ES-I3 (cell line): ENCODE data around the gene BPIFB4.
"Not testable (repeated sequence)": the region's sequence is repeated elsewhere in the genome, so short reads cannot be mapped to it uniquely, and the experiment has no call there.

Source experiments
- H3K36me3 ChIP-seq: 2 replicates; pipeline ENCODE4 v1.6.1; 2013; ENCODE audit warnings: mild to moderate bottlenecking, low read length, control low read depth, moderate library complexity; ENCODE audit not compliant: insufficient read depth
- H3K4me1 ChIP-seq: 2 replicates; pipeline ENCODE4 v1.6.1; 2013; ENCODE audit warnings: mild to moderate bottlenecking, control low read depth, low read length; ENCODE audit not compliant: insufficient read depth
- H3K9ac ChIP-seq: 2 replicates; pipeline ENCODE4 v1.6.1; 2013; ENCODE audit warnings: low read depth, mild to moderate bottlenecking, low read length, moderate library complexity
- H3K9me3 ChIP-seq: 2 replicates; pipeline ENCODE4 v1.6.1; 2013; ENCODE audit warnings: mild to moderate bottlenecking, low read length, moderate library complexity; ENCODE audit not compliant: control insufficient read depth, insufficient read depth

Gene BPIFB4

DNA sequence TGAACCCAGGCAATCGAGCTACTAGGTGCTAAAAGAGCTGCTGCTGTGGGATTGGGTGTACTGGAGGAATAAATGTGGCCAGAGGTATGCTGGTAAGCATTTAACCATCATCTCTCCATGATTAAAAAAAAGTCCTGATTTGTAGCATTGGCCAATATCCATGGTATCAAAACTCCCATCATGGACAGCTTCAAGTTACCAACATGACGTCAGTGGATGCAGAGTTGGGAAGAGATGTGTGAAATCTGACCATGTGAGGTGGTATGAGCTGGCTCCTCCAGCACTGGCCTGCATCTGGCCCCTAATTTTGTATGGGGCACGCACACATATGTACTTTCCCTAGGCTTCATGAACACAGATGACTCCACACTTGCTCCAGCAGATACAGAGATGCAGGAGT lies 11.7 kb downstream of the BPIFB4 start:
- no peaks in the 10 kb centered on the region for H3K9me3 ChIP-seq
- no peaks in the 10 kb centered on the region for H3K36me3 ChIP-seq

DNA sequence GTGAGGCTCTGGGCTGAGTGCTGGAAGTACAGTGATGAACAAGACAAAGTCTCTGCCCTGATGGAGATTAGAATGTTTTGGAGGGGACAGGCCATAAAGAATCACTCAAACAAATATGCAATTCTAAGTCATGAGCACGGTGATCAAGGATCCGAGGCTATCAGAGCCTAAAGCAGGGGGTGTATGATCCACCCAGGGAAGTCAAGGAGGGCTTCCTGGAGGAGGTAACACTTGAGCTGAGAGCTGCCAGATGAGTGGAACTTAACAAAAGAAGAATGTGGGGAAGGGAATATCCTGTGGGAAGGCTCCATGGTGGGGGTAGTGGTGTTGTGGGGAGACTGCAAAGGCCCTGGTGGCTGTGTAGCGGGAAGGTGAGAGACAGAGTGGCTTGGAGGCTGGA lies 12.2 kb downstream of the BPIFB4 start:
- Histone ChIP-seq H3K4me1 (no peaks in the 10 kb centered on the region), H3K9ac (no peak overlapping the region), H3K36me3 (no peaks in the 10 kb centered on the region), H3K9me3 (no peaks in the 10 kb centered on the region)

More for the DNA sequence above, 11.7 kb downstream of the BPIFB4 start:
- Histone ChIP-seq H3K9ac (no peak overlapping the region), H3K4me1 (no peaks in the 10 kb centered on the region)

DNA sequence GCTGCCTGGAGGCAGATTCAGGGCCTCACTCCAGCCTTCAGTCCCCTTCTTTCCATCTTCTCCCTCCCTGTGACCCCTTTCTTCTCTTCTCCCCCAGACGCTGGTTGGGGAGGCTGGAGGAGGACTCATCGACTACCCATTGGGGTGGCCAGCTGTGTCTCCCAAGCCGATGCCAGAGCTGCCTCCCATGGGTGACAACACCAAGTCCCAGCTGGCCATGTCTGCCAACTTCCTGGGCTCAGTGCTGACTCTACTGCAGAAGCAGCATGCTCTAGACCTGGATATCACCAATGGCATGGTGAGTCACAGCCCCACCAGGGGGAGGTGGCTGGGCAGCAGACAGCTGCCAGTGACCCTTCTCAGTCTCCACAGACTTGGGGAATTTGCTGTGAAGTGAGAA lies 12.9 kb downstream of the BPIFB4 start:
- no peaks in the 10 kb centered on the region for H3K9me3 ChIP-seq
- no peak overlapping the region for H3K9ac ChIP-seq
- no peaks in the 10 kb centered on the region for H3K36me3 ChIP-seq
- H3K4me1 ChIP-seq, result no peaks in the 10 kb centered on the region

DNA sequence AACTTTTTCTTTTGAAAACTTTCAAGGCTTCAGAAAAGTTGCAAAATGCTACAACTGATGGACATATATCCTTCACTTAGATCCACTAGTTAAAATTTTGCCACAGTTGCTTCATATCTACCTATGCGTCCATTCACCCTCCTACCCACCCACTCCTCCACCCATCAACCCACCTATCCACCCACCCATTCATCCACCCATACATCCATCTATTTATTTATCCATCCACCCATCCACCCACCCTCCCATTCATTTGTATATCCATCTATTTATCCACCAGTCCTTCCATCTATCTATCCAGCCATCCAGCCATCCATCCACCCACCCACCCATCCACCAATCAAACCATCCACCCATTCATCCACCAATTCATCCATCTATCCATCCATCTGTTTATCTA lies 13.6 kb downstream of the BPIFB4 start:
- Histone ChIP-seq H3K9me3 (no peaks in the 10 kb centered on the region), H3K9ac (no peak overlapping the region), H3K36me3 (no peaks in the 10 kb centered on the region), H3K4me1 (no peaks in the 10 kb centered on the region)

DNA sequence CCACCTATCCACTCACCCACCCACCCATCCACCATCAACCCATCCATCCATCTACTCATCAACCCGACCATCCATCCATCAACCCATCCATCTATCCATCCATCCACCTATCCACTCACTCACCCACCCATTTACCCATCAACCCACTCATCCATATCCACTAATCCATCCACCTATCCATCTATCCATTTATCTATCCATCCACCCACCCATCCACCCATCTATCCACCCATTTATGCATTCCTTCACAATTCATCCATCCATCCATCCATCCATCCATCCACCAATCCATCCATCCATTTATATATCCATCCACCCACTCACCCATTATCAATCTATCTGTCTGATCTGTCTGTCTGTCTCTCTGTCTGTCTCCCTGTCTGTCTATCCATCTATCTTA lies 14.1 kb downstream of the BPIFB4 start:
- Histone ChIP-seq H3K36me3 (no peaks in the 10 kb centered on the region), H3K4me1 (no peaks in the 10 kb centered on the region), H3K9ac (no peak overlapping the region), H3K9me3 (no peaks in the 10 kb centered on the region)

DNA sequence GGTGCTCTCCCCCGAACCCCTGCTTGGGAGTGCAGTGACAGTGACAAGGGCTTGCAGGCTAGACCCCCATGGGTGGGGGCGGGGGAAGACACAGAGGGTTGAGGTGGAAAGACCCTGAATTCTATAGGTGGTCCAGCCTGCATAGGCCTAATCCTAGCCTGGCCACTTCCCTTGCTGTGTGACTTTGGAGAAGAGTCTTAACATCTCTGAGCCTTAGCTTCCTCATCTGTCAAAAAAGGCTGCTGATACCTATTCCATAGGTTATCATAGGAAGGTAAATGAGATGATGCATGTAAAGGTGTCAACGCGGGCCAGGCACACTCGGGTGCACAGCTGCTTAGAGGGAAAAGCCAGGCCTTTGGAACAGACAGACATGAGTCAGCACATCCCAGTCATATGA lies 15.8 kb downstream of the BPIFB4 start:
- Histone ChIP-seq H3K4me1 (no peaks in the 10 kb centered on the region), H3K9me3 (no peaks in the 10 kb centered on the region), H3K36me3 (no peaks in the 10 kb centered on the region), H3K9ac (no peak overlapping the region)

DNA sequence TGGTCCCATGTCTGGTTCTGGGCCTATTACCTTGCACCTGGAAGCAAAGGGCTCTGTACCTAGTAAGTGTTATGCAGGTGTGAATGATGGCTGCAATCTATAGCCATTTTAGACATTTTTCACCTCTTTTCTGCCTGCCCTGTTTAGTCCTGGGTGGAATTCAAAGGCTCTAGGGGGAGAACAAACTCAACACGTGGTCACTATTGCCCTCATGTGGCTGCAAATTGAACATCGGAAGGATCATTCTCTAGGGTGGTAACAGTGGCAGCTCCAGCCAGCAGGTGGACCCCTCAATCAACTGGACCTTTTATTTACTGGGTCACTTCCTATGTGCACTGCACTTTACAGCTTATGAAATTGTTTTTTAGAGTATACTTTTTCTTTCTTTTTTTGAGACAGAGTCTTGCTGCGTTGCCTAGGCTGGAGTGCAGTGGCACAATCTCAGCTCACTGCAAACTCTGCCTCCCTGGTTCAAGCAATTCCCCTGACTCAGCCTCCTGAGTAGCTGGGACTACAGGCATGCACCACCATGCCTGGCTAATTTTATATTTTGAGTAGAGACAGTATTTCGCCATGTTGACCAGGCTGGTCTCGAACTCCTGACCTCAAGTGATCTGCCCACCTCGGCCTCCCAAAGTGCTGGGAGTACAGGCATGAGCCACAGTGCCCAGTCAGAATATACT lies 16.6 kb downstream of the BPIFB4 start:
- H3K9ac ChIP-seq, H3K4me1 ChIP-seq, H3K9me3 ChIP-seq, H3K36me3 ChIP-seq: not testable (repeated sequence)

DNA sequence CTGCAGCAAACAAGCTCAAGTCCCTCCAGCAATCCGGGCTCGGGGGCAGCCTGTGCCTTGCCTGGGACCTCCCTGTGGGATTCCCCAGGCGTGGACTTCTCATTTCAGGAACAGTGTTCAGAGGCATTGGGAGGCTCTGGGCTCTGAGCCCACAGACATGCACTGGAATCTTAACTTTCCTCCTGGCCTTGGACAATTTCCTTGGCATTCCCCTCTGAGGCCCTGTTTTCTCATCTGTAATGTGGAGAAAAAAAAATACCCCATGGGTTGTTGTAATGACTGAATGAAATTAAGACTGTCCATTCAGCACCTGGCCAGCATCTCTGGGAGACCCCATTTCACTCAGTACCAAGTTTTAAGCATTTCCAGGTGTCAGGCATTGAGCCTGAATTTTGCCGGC lies 17.6 kb downstream of the BPIFB4 start:
- H3K9ac ChIP-seq, result no peak overlapping the region
- H3K9me3 ChIP-seq, result no peaks in the 10 kb centered on the region
- no peaks in the 10 kb centered on the region for H3K36me3 ChIP-seq
- no peaks in the 10 kb centered on the region for H3K4me1 ChIP-seq

DNA sequence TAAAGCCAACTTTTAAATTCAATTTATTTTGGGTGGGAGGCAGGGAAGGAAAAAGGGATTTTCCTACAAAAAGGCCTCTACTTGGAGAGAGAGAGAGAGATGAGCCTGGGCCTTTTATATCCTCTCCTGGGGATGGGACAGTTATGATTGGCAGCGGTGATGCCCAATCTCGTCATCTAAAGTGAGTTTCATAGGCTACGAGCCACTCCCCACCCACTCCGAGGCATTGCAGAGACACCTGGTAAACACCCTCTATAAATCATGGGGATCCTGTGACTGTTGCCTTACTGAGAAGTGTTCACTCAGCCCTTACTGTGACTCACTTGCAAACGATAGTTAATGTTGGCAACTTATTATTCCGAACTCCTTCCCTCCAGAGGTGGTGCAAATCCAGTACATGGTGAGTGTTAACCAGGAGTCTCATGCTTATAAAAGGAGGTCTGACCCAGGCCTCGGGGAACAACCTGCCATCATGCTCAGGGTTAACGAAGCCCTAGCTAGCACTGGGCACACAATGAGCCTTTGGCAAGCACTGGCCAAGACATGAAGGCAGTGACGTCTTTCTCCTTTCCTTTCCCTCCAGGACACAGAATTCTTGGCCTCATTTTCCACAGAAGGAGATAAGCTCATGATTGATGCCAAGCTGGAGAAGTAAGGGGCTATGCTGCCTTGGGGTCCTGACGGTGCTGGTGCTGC lies 20.5 kb downstream of the BPIFB4 start:
- Histone ChIP-seq H3K36me3 (no peaks in the 10 kb centered on the region), H3K4me1 (no peaks in the 10 kb centered on the region), H3K9ac (no peak overlapping the region), H3K9me3 (no peaks in the 10 kb centered on the region)

DNA sequence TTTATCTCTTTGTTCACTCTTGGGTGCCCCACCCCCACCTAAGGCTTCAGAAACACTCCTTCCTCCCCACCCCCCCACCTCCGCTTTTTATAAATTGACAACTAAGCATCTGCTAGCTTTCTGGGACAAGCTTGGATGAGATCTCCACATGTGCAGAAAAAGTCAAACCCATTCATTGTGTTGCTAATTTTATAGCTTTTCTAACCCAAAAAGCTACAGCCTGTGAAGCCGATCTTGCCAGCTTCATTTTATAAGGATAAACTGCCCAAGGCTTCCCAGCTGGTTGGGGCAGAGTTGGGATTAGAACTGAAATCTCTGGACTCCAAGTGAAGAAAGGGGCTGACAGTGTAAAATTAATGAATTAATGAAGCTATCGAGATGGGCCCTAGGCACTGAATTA lies 24.1 kb downstream of the BPIFB4 start:
- H3K9me3 ChIP-seq, result no peaks in the 10 kb centered on the region
- H3K36me3 ChIP-seq, result no peaks in the 10 kb centered on the region
- H3K9ac ChIP-seq, result no peak overlapping the region
- no peaks in the 10 kb centered on the region for H3K4me1 ChIP-seq

DNA sequence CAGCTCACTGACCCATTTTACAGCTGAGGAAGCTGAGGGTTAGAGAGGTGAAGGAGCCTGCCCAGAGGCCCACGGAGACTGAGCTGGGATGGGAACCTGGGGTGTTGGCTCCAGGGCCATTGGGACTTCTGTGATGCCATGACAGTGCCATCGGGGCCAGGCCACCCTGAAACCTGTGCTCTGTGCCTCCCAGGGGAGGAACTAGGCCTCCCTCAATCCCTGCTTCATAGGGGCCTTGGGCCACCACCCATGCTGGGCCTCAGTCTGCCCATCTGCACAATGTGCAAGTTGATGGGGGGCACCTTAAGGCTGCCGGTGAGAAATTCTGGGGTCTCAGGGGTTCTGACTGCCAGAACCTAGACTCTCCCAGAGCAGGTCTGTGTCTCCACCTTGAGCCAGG lies 24.9 kb downstream of the BPIFB4 start:
- no peaks in the 10 kb centered on the region for H3K36me3 ChIP-seq
- H3K9ac ChIP-seq, result no peak overlapping the region
- H3K4me1 ChIP-seq, result no peaks in the 10 kb centered on the region
- H3K9me3 ChIP-seq, result no peaks in the 10 kb centered on the region

DNA sequence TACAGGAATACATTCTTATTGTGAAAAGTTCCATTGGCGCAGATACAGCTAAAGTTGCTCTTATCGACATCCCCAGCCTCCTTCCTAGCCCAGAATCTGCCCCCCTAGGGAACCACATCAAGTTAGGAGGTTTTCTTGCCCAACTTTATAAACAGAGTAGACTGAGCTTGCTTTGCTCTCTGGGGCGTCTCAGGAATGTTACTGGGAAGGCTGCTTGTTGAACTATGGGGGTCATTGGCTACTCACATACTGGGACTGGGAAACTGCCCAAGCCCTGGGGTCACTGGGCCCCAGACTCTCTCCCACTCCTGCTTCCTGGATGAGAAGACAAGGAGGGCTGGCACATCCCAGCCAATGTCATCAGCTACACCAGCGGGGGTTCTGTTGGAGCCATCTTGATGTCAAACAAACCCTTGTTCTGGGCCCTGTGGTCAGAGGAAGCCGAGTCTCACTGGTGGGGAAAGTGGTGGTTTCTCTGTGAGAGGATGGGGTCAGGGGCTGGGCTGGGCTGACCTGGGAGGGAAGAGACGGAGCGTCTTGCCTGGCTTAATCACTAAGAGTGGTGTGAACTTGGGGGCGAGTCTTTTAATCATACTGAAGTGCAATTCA lies 26.0 kb downstream of the BPIFB4 start:
- Histone ChIP-seq H3K36me3 (no peaks in the 10 kb centered on the region), H3K9me3 (no peaks in the 10 kb centered on the region), H3K4me1 (no peaks in the 10 kb centered on the region), H3K9ac (no peak overlapping the region)

DNA sequence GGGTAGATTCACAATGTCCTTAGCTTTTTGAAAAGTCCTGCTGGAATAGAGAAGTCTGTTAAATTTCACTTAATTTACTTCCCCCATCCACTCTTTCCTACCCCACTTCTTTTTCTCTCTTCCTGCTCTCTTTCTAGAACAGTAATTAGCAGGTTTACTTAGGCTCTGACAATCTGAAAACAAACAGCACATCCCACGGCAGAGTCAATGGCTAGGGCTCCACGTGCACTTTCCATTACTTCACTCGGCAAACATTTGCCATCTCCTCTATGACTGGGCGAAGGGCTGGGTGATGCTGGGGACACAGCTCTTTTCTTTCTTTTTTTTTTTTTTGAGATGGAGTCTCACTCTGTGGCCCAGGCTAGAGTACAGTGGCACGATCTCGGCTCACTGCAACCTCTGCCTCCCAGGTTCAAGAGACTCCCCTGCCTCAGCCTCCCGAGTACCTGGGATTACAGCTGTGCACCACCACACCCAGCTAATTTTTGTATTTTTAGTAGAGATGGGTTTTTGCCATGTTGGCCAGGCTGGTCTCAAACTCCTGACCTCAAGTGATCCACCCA lies 26.7 kb downstream of the BPIFB4 start:
- not testable (repeated sequence) for H3K9me3 ChIP-seq, H3K36me3 ChIP-seq, H3K9ac ChIP-seq, H3K4me1 ChIP-seq

DNA sequence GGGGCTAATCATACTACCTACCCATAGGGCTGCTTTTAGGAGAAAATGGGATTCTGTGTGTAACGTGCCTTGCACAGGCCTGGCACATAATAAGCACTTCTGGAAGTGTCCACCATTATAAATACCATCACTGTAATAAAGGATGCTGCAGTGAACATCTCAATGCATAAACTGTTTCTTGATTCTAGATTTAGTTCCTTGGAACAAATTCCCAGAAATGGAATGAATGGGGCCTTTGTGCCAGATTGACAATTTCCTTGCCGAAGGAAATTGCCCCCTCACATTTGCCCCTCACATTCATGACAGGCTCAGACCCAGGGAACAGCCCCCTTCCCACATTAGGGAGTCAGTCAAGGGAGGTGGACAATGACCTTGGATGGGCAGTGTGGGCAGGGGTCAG lies 29.2 kb downstream of the BPIFB4 start:
- Histone ChIP-seq H3K4me1 (no peaks in the 10 kb centered on the region), H3K9me3 (no peaks in the 10 kb centered on the region), H3K9ac (no peak overlapping the region), H3K36me3 (no peaks in the 10 kb centered on the region)
